ENCODE measurements around the gene ACSS3.

Gene ACSS3

GRCh38 chr12:81161680-81162079, 83.8 kb downstream of the ACSS3 start:
- TF ChIP-seq EZH2 (IDR thresholded peaks at IDR 0.05; ENCODE audit: borderline replicate concordance, low read length): no peak
- no peak for TF ChIP-seq CTCF (IDR thresholded peaks at IDR 0.05; ENCODE audit: low read length)
- Histone ChIP-seq H2AFZ (ENCODE audit: low read length) (no peak overlapping the region), H3K27me3 (ENCODE audit: insufficient read depth, low read length) (no peaks in the 10 kb centered on the region), H3K4me1 (ENCODE audit: insufficient read depth, low read length, severe bottlenecking) (no peaks in the 10 kb centered on the region), H3K4me3 (ENCODE audit: low read depth, low read length, poor library complexity, severe bottlenecking) (no peak overlapping the region), H3K9ac (ENCODE audit: low read length) (no peak overlapping the region), H3K79me2 (ENCODE audit: insufficient read depth, low read length) (no peaks in the 10 kb centered on the region), H3F3A (ENCODE audit: insufficient read depth, low read length) (no peaks in the 10 kb centered on the region), H3K9me3 (ENCODE audit: low read length) (no peaks in the 10 kb centered on the region), H3K9me2 (ENCODE audit: low read depth, low read length) (no peaks in the 10 kb centered on the region), H3K27ac (ENCODE audit: low read depth, low read length, poor library complexity, severe bottlenecking) (no peak overlapping the region), H3K4me2 (ENCODE audit: low read length) (no peak overlapping the region), H4K20me1 (ENCODE audit: insufficient read depth, low read length) (no peaks in the 10 kb centered on the region), H3K36me3 (ENCODE audit: insufficient read depth, low read length) (no peaks in the 10 kb centered on the region)

GRCh38 chr12:81162391-81163136, 84.7 kb downstream of the ACSS3 start:
- Histone ChIP-seq H2AFZ (ENCODE audit: low read length) (no peak overlapping the region), H4K20me1 (ENCODE audit: insufficient read depth, low read length) (no peaks in the 10 kb centered on the region), H3K4me3 (ENCODE audit: low read depth, low read length, poor library complexity, severe bottlenecking) (no peak overlapping the region), H3K9me2 (ENCODE audit: low read depth, low read length) (no peaks in the 10 kb centered on the region), H3K9me3 (ENCODE audit: low read length) (no peaks in the 10 kb centered on the region), H3K9ac (ENCODE audit: low read length) (no peak overlapping the region), H3K27me3 (ENCODE audit: insufficient read depth, low read length) (no peaks in the 10 kb centered on the region), H3K4me1 (ENCODE audit: insufficient read depth, low read length, severe bottlenecking) (no peaks in the 10 kb centered on the region), H3K79me2 (ENCODE audit: insufficient read depth, low read length) (no peaks in the 10 kb centered on the region), H3K4me2 (ENCODE audit: low read length) (no peak overlapping the region), H3F3A (ENCODE audit: insufficient read depth, low read length) (no peaks in the 10 kb centered on the region), H3K27ac (ENCODE audit: low read depth, low read length, poor library complexity, severe bottlenecking) (no peak overlapping the region), H3K36me3 (ENCODE audit: insufficient read depth, low read length) (no peaks in the 10 kb centered on the region)
- no peak for TF ChIP-seq EZH2 (IDR thresholded peaks at IDR 0.05; ENCODE audit: borderline replicate concordance, low read length)
- no peak for TF ChIP-seq CTCF (IDR thresholded peaks at IDR 0.05; ENCODE audit: low read length)

- no peaks in the 10 kb centered on the region for H3K79me2 ChIP-seq (ENCODE audit: insufficient read depth, low read length)
- no peak overlapping the region for H3K27ac ChIP-seq (ENCODE audit: low read depth, low read length, poor library complexity, severe bottlenecking)
- H2AFZ ChIP-seq (ENCODE audit: low read length): no peak overlapping the region
- no peaks in the 10 kb centered on the region for H4K20me1 ChIP-seq (ENCODE audit: insufficient read depth, low read length)
- H3K27me3 ChIP-seq (ENCODE audit: insufficient read depth, low read length): no peaks in the 10 kb centered on the region
- TF ChIP-seq EZH2 (IDR thresholded peaks at IDR 0.05; ENCODE audit: borderline replicate concordance, low read length) (no peak), CTCF (IDR thresholded peaks at IDR 0.05; ENCODE audit: low read length) (no peak)
- no peaks in the 10 kb centered on the region for H3K4me1 ChIP-seq (ENCODE audit: insufficient read depth, low read length, severe bottlenecking)
- no peak overlapping the region for H3K9ac ChIP-seq (ENCODE audit: low read length)
- H3K4me3 ChIP-seq (ENCODE audit: low read depth, low read length, poor library complexity, severe bottlenecking): no peak overlapping the region
- no peaks in the 10 kb centered on the region for H3F3A ChIP-seq (ENCODE audit: insufficient read depth, low read length)
- no peaks in the 10 kb centered on the region for H3K36me3 ChIP-seq (ENCODE audit: insufficient read depth, low read length)
- H3K9me2 ChIP-seq (ENCODE audit: low read depth, low read length): no peaks in the 10 kb centered on the region
- no peaks in the 10 kb centered on the region for H3K9me3 ChIP-seq (ENCODE audit: low read length)
- no peak overlapping the region for H3K4me2 ChIP-seq (ENCODE audit: low read length)
Measured at GRCh38 chr12:81164827-81165226, 86.9 kb downstream of the ACSS3 start.
